Measurements from ENCODE around the gene HEATR3.

Gene HEATR3

DNA sequence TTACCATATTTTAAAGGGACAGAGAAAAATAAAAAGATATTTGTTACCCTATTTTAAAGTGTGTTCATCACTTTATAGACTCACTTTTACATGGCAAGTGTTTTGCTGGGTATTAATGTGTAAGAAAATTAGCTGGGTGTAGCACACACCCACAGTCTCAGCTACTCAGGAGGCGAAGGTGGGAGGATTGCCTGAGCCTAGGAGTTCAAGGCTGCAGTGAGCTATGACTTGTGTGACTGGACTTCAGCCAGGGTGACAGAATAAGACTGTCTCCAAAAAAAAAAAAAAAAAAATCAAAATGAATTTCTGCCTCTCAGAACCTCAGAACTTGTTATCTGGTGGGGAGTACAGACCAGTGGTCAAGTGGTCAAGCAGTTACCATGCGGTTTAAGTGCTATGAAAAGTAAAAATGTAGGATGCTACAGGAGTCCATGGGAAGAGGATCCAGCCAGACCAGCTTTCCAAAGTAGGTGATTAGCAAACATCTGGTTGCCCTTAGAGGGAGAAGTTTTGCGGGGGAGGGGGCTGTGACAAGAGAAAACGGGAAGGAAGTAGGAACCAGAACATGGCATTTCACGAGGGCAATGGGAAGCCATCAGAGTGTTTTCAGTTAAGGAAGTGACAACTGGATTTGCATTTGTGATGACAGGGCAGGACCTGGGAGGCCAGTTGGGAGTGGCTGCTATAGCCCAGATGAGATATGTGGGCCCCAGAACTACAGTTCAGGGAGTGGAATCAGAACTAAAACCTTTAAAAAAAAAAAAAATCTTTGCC, 26.8 kb upstream of the HEATR3 start:
- H4K91ac ChIP-seq (ENCODE audit: low read length), result no peak overlapping the region
- no peak overlapping the region for H3K27ac ChIP-seq (ENCODE audit: low read length, poor library complexity, severe bottlenecking)
- WGBS, result 50% methylated on average over 4 of the region's 5 CpGs
- H2BK15ac ChIP-seq (ENCODE audit: low read depth, poor library complexity, severe bottlenecking), result no peak overlapping the region
- H3K23ac ChIP-seq (ENCODE audit: low read length in 2 of 2), result no peak overlapping the region
- peaks cover 0 to 3% of the 10 kb centered on the region in 2 experiments for H3K27me3 ChIP-seq (ENCODE audit: control insufficient read depth in 1 of 2, insufficient read depth in 1 of 2, low read length in 2 of 2)
- H2BK12ac ChIP-seq (ENCODE audit: low read length in 2 of 2), result no peak overlapping the region
- peaks cover 2% of the 10 kb centered on the region for H3K79me1 ChIP-seq (replicated peaks; ENCODE audit: low read length, poor library complexity, severe bottlenecking)
- H4K8ac ChIP-seq (ENCODE audit: low read length), result no peak overlapping the region
- no peaks in the 10 kb centered on the region for H3K4me1 ChIP-seq (ENCODE audit: control insufficient read depth, insufficient read depth, low read depth, low read length)
- no peak overlapping the region for H3K18ac ChIP-seq (ENCODE audit: low read depth in 1 of 2, low read length in 2 of 2)
- no peak overlapping the region for H3K9ac ChIP-seq (ENCODE audit: low read length)
- H3K4me3 ChIP-seq (ENCODE audit: insufficient read depth in 1 of 2, low read depth in 1 of 2, low read length in 2 of 2), result no peak overlapping the region
- H3K4ac ChIP-seq (ENCODE audit: low read depth in 1 of 2, low read length in 2 of 2), result no peak overlapping the region
- H2AK5ac ChIP-seq (ENCODE audit: low read length, severe bottlenecking), result no peak overlapping the region
- peaks cover 3 to 32% of the 10 kb centered on the region in 2 experiments for H3K36me3 ChIP-seq (ENCODE audit: control insufficient read depth in 1 of 2, insufficient read depth in 2 of 2, low read depth in 1 of 2, low read length in 2 of 2)
- H3K14ac ChIP-seq (ENCODE audit: low read length in 2 of 2), result no peak overlapping the region
- H2BK5ac ChIP-seq (ENCODE audit: low read depth, low read length, poor library complexity, severe bottlenecking), result no peak overlapping the region
- no peak overlapping the region for H2BK120ac ChIP-seq (ENCODE audit: low read depth, low read length)
- H2AFZ ChIP-seq (ENCODE audit: low read depth, low read length), result no peak overlapping the region
- no peak overlapping the region for H3K4me2 ChIP-seq (ENCODE audit: low read length, poor library complexity, severe bottlenecking)
- no peak for DNase-seq
- H3K9me3 ChIP-seq (ENCODE audit: control insufficient read depth, low read length), result no peaks in the 10 kb centered on the region

DNA sequence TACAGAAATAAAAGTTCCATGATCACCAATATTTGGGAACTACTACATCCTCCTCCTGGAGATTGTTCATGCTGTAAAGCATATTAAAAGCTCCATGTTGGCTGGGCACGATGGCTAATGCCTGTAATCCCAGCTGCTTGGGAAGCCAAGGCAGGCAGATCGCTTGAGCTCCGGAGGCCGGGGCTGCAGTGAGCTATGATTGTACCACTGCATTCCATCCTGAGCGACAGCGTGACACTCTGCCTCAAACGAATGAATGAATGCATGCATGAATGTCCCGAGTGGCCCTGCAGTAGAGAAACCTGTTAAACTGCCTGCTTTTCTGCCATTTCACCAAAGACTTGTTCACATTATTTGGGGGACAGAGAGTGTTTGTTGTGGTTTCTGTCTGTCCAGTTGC, 25.8 kb upstream of the HEATR3 start:
- Histone ChIP-seq H3K4ac (ENCODE audit: low read depth in 1 of 2, low read length in 2 of 2) (no peak overlapping the region), H3K79me1 (replicated peaks; ENCODE audit: low read length, poor library complexity, severe bottlenecking) (no peaks in the 10 kb centered on the region), H3K14ac (ENCODE audit: low read length in 2 of 2) (no peak overlapping the region), H3K4me1 (ENCODE audit: control insufficient read depth, insufficient read depth, low read depth, low read length) (no peaks in the 10 kb centered on the region), H4K8ac (ENCODE audit: low read length) (no peak overlapping the region), H3K4me3 (ENCODE audit: insufficient read depth in 1 of 2, low read depth in 1 of 2, low read length in 2 of 2) (no peak overlapping the region), H2BK120ac (ENCODE audit: low read depth, low read length) (no peak overlapping the region), H2BK12ac (ENCODE audit: low read length in 2 of 2) (no peak overlapping the region), H3K27me3 (ENCODE audit: control insufficient read depth in 1 of 2, insufficient read depth in 1 of 2, low read length in 2 of 2) (peaks cover 0 to 3% of the 10 kb centered on the region in 2 experiments), H2AK5ac (ENCODE audit: low read length, severe bottlenecking) (no peak overlapping the region), H4K91ac (ENCODE audit: low read length) (no peak overlapping the region), H3K9me3 (ENCODE audit: control insufficient read depth, low read length) (no peaks in the 10 kb centered on the region), H2AFZ (ENCODE audit: low read depth, low read length) (no peak overlapping the region), H2BK15ac (ENCODE audit: low read depth, poor library complexity, severe bottlenecking) (no peak overlapping the region), H3K4me2 (ENCODE audit: low read length, poor library complexity, severe bottlenecking) (no peak overlapping the region), H3K27ac (ENCODE audit: low read length, poor library complexity, severe bottlenecking) (no peak overlapping the region), H3K9ac (ENCODE audit: low read length) (no peak overlapping the region), H3K18ac (ENCODE audit: low read depth in 1 of 2, low read length in 2 of 2) (no peak overlapping the region), H3K36me3 (ENCODE audit: control insufficient read depth in 1 of 2, insufficient read depth in 2 of 2, low read depth in 1 of 2, low read length in 2 of 2) (peaks cover 0 to 22% of the 10 kb centered on the region in 2 experiments), H2BK5ac (ENCODE audit: low read depth, low read length, poor library complexity, severe bottlenecking) (no peak overlapping the region), H3K23ac (ENCODE audit: low read length in 2 of 2) (no peak overlapping the region)
- no peak for DNase-seq
- 87% methylated on average over 8 of the region's 8 CpGs for WGBS

DNA sequence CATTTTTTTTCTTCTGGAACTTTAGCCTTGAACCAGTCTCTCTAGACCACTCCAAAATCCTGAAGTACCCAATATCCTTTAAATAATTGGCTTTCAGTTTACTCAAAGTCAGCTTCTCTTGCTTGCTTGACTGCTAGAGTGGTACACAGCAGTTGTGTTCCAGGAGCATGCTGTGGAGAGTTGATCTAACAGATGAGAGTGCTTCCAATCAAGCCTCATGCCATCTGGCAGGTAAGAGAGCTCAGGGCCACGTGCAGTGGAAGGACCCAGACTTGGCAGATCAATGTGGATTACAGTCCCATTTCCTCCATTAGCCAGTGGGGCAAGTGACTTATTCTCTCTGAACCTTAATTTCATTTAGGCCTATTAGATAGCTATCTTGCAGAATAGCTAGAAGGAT, 25.1 kb upstream of the HEATR3 start:
- Histone ChIP-seq H2AFZ (ENCODE audit: low read depth, low read length) (no peak overlapping the region), H3K36me3 (ENCODE audit: control insufficient read depth in 1 of 2, insufficient read depth in 2 of 2, low read depth in 1 of 2, low read length in 2 of 2) (peaks cover 0 to 15% of the 10 kb centered on the region in 2 experiments), H3K9ac (ENCODE audit: low read length) (no peak overlapping the region), H3K9me3 (ENCODE audit: control insufficient read depth, low read length) (no peaks in the 10 kb centered on the region), H3K4me1 (ENCODE audit: control insufficient read depth, insufficient read depth, low read depth, low read length) (no peaks in the 10 kb centered on the region), H2AK5ac (ENCODE audit: low read length, severe bottlenecking) (no peak overlapping the region), H2BK120ac (ENCODE audit: low read depth, low read length) (no peak overlapping the region), H2BK15ac (ENCODE audit: low read depth, poor library complexity, severe bottlenecking) (no peak overlapping the region), H3K14ac (ENCODE audit: low read length in 2 of 2) (no peak overlapping the region), H3K4me3 (ENCODE audit: insufficient read depth in 1 of 2, low read depth in 1 of 2, low read length in 2 of 2) (no peak overlapping the region), H3K79me1 (replicated peaks; ENCODE audit: low read length, poor library complexity, severe bottlenecking) (no peaks in the 10 kb centered on the region), H2BK12ac (ENCODE audit: low read length in 2 of 2) (no peak overlapping the region), H3K23ac (ENCODE audit: low read length in 2 of 2) (no peak overlapping the region), H3K27me3 (ENCODE audit: control insufficient read depth in 1 of 2, insufficient read depth in 1 of 2, low read length in 2 of 2) (peaks cover 0 to 3% of the 10 kb centered on the region in 2 experiments), H2BK5ac (ENCODE audit: low read depth, low read length, poor library complexity, severe bottlenecking) (no peak overlapping the region), H3K18ac (ENCODE audit: low read depth in 1 of 2, low read length in 2 of 2) (no peak overlapping the region), H3K27ac (ENCODE audit: low read length, poor library complexity, severe bottlenecking) (no peak overlapping the region), H4K91ac (ENCODE audit: low read length) (no peak overlapping the region), H3K4ac (ENCODE audit: low read depth in 1 of 2, low read length in 2 of 2) (no peak overlapping the region), H4K8ac (ENCODE audit: low read length) (no peak overlapping the region), H3K4me2 (ENCODE audit: low read length, poor library complexity, severe bottlenecking) (no peak overlapping the region)
- WGBS, result 86% methylated on average over 1 of the region's 1 CpG
- no peak for DNase-seq

DNA sequence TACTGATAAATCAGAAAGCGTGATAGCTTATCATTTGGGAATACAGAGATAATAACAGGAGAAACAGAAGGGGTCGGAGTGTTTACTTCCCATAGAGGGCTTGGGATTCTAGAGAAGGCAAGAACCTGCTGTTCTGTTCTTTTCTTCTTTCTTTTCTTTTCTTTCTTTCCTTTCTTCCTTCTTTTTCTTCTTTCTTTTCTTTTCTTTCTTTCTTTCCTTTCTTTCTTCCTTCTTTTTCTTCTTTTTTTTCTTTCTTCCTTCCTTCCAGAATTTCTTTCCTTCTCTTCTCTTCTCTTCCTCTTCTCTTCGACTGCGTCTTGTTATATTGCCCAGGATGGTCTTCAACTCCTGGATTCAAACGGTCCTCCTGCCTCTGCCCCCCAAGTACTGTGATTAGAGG, 22.4 kb upstream of the HEATR3 start:
- H2BK120ac ChIP-seq (ENCODE audit: low read depth, low read length), result no peak overlapping the region
- no peak overlapping the region for H2AK5ac ChIP-seq (ENCODE audit: low read length, severe bottlenecking)
- no peak overlapping the region for H4K91ac ChIP-seq (ENCODE audit: low read length)
- H3K4me2 ChIP-seq (ENCODE audit: low read length, poor library complexity, severe bottlenecking), result no peak overlapping the region
- H3K79me1 ChIP-seq (replicated peaks; ENCODE audit: low read length, poor library complexity, severe bottlenecking), result no peaks in the 10 kb centered on the region
- no peak overlapping the region for H3K14ac ChIP-seq (ENCODE audit: low read length in 2 of 2)
- no peak overlapping the region for H2BK12ac ChIP-seq (ENCODE audit: low read length in 2 of 2)
- H3K18ac ChIP-seq (ENCODE audit: low read depth in 1 of 2, low read length in 2 of 2), result no peak overlapping the region
- H3K9ac ChIP-seq (ENCODE audit: low read length), result no peak overlapping the region
- peaks cover 5 to 7% of the 10 kb centered on the region in 2 experiments for H3K27me3 ChIP-seq (ENCODE audit: control insufficient read depth in 1 of 2, insufficient read depth in 1 of 2, low read length in 2 of 2)
- H3K4me3 ChIP-seq (ENCODE audit: insufficient read depth in 1 of 2, low read depth in 1 of 2, low read length in 2 of 2), result no peak overlapping the region
- H3K27ac ChIP-seq (ENCODE audit: low read length, poor library complexity, severe bottlenecking), result no peak overlapping the region
- H3K23ac ChIP-seq (ENCODE audit: low read length in 2 of 2), result no peak overlapping the region
- no peak overlapping the region for H2BK5ac ChIP-seq (ENCODE audit: low read depth, low read length, poor library complexity, severe bottlenecking)
- H3K36me3 ChIP-seq (ENCODE audit: control insufficient read depth in 1 of 2, insufficient read depth in 2 of 2, low read depth in 1 of 2, low read length in 2 of 2), result no peaks in the 10 kb centered on the region
- H4K8ac ChIP-seq (ENCODE audit: low read length), result no peak overlapping the region
- no peaks in the 10 kb centered on the region for H3K4me1 ChIP-seq (ENCODE audit: control insufficient read depth, insufficient read depth, low read depth, low read length)
- no peak overlapping the region for H2AFZ ChIP-seq (ENCODE audit: low read depth, low read length)
- DNase-seq, result no peak
- no peak overlapping the region for H3K4ac ChIP-seq (ENCODE audit: low read depth in 1 of 2, low read length in 2 of 2)
- WGBS, result 89% methylated on average over 4 of the region's 5 CpGs
- no peak overlapping the region for H2BK15ac ChIP-seq (ENCODE audit: low read depth, poor library complexity, severe bottlenecking)
- H3K9me3 ChIP-seq (ENCODE audit: control insufficient read depth, low read length), result no peaks in the 10 kb centered on the region
